T47D (cell line): ENCODE measurements around the gene GNPAT.

Experiments
- DNase-seq, 2 experiments: peaks; one replicate each; pipeline versions ENCODE4 v3.0.0 to v3.0.0-alpha.2; 2011 to 2012; ENCODE audit warnings: low read depth in 1 of 2, low spot score in 1 of 2
- JUND ChIP-seq: IDR thresholded peaks from 2 replicates; pipeline ENCODE4 v1.6.1; 2012; ENCODE audit warnings: low read depth
- in situ Hi-C: cut with HindIII; loops from 2 replicates; pipeline ENCODE4 v1.10.0; 2016; ENCODE audit warnings: low sequenced_read_pairs, low pct_unique_long_range_greater_than_20kb

Gene GNPAT

GRCh38 chr1:231238298-231238697, 2.7 kb upstream of the GNPAT start:
- no peak for TF ChIP-seq JUND
- in situ Hi-C loops = no loop called here
- DNase-seq = no peak

- DNase-seq = peak in 1 of 2 experiments; percentile 24
- in situ Hi-C loops = no loop called here
- no peak for TF ChIP-seq JUND
Observed at GRCh38 chr1:231240531-231240882, 505 bp upstream of the GNPAT start.

- TF ChIP-seq JUND = no peak
- DNase-seq = peak in 1 of 2 experiments; percentile 27
- in situ Hi-C loops = no loop called here
Observed at GRCh38 chr1:231241750-231242149, 738 bp downstream of the GNPAT start.

- DNase-seq = no peak
- TF ChIP-seq JUND = no peak
- in situ Hi-C loops = no loop called here
Observed at GRCh38 chr1:231242516-231243198, 1.6 kb downstream of the GNPAT start.

- peak; percentile 51 to 87 for DNase-seq
- in situ Hi-C loops = no loop called here
- peak; percentile 39; the same call in 1 of the 2 replicates for TF ChIP-seq JUND
Observed at GRCh38 chr1:231248778-231249177, 7.8 kb downstream of the GNPAT start.

GRCh38 chr1:231252336-231252735, 11.3 kb downstream of the GNPAT start:
- in situ Hi-C loops = no loop called here
- DNase-seq = peak in 1 of 2 experiments; percentile 27

GRCh38 chr1:231260351-231260750, 19.3 kb downstream of the GNPAT start:
- no peak for TF ChIP-seq JUND
- no peak for DNase-seq
- in situ Hi-C loops = no loop called here

More at GRCh38 chr1:231252336-231252735, 11.3 kb downstream of the GNPAT start:
- TF ChIP-seq JUND = no peak

GRCh38 chr1:231264642-231265041, 23.6 kb downstream of the GNPAT start:
- in situ Hi-C loops = no loop called here
- TF ChIP-seq JUND = no peak

GRCh38 chr1:231265379-231265778, 24.4 kb downstream of the GNPAT start:
- TF ChIP-seq JUND = no peak
- in situ Hi-C loops = no loop called here
- no peak for DNase-seq

More at GRCh38 chr1:231264642-231265041, 23.6 kb downstream of the GNPAT start:
- DNase-seq = no peak

- no peak for DNase-seq
- no peak for TF ChIP-seq JUND
- in situ Hi-C loops = no loop called here
Observed at GRCh38 chr1:231266811-231267322, 25.9 kb downstream of the GNPAT start.

GRCh38 chr1:231272173-231272572, 31.2 kb downstream of the GNPAT start:
- TF ChIP-seq JUND = no peak

GRCh38 chr1:231272880-231273279, 31.9 kb downstream of the GNPAT start:
- in situ Hi-C loops = no loop called here
- DNase-seq = no peak
- TF ChIP-seq JUND = no peak

More at GRCh38 chr1:231272173-231272572, 31.2 kb downstream of the GNPAT start:
- in situ Hi-C loops = no loop called here
- DNase-seq = no peak

- in situ Hi-C loops = no loop called here
- TF ChIP-seq JUND = no peak
Observed at GRCh38 chr1:231274119-231274825, 33.3 kb downstream of the GNPAT start.

More at GRCh38 chr1:231274119-231274825, 33.3 kb downstream of the GNPAT start:
- DNase-seq = no peak
